HS-5 (cell line): ENCODE measurements around the gene TRMT10C.
"Not testable (repeated sequence)": the region's sequence is repeated elsewhere in the genome, so short reads cannot be mapped to it uniquely, and the experiment has no call there.

Experiments
- DNase-seq: peaks from one replicate; pipeline ENCODE4 v3.0.0-alpha.2; 2012; ENCODE audit warnings: low read depth

Gene TRMT10C

DNA sequence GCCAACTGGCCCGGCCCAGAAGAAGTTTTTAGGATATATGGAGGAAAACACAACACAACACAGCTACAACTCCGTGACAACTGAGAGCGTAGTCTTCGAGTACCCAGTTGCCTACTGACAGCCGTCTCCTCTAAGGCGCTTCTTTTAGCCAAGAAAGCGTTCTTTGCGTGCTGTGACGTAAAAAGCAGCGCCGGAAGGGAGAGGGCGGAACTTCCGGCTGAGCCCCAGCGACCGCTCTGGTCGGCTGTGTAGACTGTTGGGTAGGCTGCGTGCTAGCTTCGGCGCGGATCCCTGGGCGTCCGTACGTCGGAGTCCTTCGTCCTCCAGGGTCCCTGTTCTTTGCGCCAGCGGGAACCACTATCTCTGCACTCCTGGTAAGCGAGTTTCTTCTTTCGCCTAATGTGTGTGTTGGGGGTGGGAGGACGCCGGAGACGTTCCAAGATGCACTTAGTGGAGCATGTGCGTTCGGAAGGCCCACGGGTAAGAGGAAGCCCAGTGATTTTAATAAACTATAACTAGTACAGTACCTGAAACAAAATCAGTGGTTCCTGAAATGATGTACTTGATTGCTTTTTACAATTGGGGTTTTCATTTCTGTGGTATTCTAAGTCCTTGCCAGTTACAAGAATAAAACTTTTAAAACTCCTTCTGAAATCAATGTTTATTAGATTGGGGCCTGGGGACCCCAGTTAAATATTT is at the start of gene TRMT10C:
TSS of gene TRMT10C (plus strand) at position 239 of the 699 bp plus-strand sequence. CDS start 2,914 bp downstream, outside the sequence.
- DNase-seq, result peak; percentile 82

DNA sequence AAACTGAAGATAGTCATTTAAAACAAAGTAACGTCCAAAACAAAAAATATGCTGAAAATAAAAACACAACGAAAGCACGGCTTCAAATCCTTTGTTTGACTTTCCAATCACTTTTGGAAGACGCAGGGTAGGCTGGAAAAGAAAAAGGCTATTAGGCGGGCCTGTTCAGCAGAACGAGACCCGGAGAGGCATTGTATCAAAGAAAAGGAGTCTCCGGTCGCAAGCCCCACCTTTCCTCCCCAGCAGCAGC is 49.3 kb upstream of the TRMT10C start:
- no peak for DNase-seq

DNA sequence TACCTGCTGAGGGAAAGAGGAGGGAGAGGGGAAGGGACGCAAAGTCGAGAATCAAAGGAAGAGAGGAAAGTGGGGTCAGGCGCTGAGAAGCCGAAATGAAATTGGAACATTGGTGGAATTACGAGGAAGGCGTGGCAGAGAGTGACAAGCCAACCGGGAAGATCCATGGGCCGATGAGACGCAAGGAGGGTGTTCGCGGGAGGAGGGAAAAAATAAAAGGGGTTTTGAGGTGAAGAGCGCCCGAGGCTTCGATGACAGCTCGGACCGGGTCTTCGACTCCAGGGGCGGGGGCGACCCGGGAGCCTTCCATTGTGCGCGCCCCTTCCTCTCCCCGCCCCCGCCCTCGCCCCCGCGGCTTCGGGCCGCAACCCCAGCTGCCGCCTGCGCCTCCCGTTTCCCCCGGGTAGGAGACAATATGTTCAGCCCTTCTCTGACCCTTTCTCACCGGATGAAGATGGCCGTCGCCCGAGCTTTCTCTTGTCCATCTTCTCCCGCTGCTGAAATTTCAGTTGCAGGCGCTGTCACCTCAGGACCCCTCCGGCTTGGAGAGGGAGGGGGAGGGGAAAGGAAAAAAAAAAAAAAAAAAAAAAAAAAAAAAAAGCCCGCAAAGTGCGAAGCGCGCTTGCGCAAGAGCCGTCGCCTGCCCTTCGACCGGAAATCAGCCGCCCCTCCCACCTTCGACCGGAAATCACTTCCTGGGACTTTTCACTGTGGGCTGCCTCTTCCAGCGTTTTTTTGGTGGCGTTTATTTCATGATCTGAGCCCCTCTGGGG is 48.8 kb upstream of the TRMT10C start, which contains the start of gene SENP7:
TSS of gene SENP7 (minus strand) at position 567 of the 773 bp plus-strand sequence. CDS start at position 485, 82 bp downstream.
- DNase-seq, result peak; percentile 56

DNA sequence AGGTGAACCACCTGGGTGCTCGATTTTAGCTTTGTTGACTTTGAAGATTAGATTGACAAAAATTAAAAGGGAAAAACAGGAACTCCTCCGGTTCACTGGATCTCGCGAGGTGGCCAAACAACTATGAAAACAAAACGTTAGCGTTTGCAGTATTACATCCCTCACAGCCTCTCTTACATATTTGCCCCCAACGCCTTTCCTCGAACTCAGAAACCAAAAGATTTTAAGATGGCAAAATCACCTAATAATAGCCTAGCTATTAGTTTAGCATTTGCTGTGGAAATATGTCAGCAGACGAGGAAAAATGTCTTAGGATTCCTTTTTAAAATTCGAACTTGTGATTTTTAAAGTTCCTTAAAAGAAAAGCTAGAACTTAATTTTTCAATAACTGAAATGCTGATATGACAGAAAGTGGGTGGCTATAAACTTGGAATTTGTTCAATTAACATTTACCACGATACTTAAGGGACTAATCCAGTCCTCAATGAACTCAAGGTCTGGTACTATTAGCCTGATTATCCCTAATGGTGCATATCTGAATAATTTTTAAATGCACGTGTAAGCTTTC is 48.2 kb upstream of the TRMT10C start:
- DNase-seq, result no peak

DNA sequence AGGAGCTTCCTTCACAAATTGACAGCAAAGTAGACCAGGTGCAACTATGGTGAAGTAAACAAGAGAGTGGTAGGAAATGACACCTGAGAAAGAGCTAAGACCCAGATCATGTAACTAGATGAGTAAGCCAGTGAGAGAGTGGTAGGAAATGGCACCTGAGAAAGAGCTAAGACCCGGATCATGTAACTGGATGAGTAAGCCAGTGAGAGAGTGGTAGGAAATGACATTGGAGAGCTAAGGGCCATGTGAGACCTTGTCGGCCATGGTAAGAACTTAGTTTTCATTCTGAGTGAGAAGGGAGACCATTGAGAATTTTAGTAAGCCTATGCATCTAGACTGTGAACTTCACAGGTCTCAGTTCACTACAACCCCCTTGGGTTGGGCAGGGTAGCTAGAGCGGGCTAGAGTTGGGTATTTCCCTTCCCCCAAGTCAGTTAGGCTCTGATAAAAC is 43.2 kb upstream of the TRMT10C start:
- no peak for DNase-seq

DNA sequence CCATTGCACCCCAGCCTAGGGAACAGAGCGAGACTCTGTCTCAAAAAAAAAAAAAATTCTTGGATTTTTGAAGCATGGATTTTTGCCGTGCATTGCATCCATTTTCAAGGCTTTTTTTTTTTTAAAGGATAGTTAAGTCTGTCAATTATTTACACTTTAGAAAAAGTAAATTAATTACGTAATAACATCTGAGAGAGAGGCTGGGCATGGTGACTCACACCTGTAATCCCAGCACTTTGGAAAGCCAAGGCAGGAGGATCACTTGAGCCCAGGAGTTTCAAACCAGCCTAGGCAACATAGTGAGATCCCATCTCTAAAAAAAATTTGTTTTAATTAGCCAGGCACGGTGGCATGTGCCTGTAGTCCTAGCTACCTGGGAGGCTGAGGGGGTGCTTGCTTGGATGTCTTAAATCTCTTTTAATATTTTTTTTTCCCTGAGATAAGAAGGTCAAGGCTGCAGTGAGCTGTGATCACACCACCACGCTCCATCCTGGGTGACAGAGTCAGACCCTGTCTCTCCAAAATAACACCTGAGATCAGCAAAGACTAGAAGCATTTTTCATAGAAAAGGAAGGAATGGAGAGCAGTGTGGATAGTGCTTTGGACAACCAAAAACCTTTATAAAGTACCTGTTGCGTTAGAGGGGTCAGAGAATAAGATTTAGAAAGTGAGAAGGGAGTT is 41.8 kb upstream of the TRMT10C start:
- no peak for DNase-seq

DNA sequence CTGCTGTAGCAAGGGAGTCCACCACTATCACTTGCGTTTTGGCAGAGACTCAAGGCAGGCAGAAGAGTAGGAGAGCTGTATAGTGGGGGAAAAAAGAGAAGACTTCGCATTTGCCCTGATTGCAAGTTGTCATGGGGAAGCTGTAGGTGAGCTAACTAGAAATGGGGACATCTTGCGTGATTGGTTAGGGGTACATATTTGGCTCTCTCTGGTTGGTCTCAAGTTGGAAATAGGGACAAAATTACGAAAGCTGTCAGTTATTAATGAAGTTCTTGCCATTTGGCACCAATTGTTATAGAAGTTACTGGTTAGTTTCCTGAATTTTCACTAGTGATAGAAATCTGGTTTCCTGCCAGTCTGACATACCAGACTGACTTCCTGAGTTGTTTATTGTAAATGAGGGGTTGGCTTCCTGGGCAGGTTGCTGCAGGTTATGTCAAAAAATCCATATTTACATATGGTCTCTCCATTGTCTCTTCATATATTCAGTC is 40.4 kb upstream of the TRMT10C start:
- no peak for DNase-seq

DNA sequence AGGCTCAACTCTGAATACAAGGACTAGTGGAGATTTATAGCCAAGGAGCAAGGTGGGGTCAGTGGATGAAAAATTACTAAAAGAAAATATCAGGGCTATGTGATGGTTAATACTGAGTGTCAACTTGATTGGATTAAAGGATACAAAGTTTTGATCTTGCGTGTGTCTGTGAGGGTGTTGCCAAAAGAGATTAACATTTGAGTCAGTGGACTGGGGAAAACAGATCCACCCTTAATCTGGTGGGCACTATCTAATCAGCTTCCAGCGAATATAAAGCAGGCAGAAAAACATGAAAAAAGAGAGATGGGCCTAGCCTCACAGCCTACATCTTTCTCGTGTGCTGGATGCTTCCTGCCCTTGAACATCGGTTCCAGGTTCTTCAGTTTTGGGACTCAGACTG is 34.2 kb upstream of the TRMT10C start:
- DNase-seq, result no peak

DNA sequence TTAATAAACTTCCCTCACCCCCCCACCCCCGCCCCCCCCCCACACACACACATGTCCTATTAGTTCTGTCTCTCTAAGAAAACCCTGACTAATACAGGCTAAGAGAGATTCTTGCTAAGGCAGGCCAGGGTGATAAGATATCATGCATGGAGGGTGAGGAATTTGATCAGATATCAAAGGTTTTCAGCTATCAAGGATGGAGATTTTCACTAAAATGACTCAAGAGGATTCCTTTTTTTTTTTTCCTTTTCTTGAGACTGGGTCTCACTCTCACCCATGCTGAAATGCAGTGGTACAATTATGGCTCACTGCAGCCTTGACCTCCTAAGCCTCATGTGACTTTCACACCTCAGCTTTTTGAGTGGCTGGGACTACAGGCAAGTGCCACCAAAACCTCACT is 33.8 kb upstream of the TRMT10C start:
- no peak for DNase-seq

DNA sequence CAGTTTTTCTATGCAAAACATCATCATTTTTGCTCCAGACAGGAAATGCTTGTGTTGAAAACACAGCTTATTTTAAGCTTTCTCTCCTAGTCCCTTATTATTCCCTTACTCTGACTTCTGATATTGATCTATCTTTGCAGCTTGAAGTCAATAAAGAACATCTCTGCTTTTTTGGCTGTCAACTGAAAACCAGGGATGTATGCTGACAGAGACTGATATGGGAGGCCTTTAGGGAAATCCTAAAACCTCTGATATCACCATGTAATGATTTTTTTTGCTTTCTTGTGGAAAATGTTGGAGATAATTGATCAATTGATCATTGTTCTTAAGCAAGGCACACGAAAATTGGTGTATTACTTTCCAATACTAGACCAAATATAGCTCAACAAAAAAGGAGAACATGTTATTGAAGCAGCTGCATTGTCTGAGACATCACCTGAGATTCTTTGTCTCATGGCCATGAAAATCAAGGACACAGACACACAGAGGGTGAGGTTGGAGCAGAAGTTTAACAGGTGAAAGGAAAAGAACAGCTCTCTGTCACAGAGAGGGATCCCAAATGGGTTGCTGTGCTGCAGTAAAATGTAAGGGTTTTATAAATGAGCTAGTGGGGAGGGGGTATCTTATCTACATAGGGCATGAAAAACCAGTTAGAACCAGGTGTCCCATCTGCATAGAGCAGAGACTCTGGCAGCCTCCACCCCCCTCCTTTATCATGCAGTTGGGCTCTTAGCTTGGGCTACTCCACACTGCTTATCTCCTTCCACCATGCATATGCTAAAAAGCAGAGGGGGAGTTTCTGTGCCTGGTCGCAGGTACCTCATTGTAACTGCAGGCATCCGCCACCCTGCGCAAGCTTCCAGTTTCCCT is 31.6 kb upstream of the TRMT10C start:
- no peak for DNase-seq

DNA sequence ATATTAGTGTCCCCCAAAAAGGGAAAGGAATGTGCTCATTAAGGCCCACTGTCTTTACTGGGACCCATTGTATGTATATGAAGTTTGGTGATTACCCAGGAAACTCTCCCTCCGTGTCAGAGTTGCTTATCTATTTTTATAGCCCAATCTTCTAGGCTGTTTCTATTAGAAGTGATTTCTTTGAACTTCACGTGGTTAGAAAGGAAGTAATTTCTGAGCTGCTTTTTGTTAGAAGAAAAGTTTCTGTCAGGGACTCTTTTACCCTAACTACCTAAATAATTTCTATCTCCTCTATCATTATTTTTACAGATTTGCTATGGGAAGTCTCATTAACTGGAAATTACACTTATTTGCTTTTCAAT is 31.0 kb upstream of the TRMT10C start:
- DNase-seq, result no peak

DNA sequence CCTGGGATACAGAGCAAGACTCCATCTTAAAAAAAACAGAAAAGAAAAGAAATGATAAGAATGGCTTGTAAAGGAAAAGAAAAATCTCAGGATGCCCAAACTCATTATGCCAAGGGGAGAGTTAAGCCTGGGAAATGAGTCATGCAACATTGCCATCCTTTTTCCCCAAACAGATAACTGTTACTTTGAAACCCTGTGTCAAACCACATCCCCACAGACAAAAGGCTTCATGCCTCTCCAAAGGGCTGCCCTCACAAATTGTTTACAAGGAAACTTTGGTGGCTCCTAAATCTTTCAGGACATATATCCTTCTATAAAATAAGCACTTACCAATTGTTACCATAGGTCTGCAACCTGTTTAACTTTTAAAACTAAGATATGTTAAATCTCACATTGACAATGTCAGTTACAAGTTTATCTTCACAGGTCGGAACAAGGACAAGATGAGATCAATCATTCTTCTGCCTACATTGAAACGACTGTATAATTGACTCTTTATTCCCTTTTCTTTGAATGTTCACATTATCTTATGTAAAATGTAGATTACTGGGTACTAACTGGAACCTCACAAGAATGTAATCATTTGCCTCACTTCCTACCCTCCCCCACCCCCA is 30.1 kb upstream of the TRMT10C start:
- DNase-seq, result no peak

DNA sequence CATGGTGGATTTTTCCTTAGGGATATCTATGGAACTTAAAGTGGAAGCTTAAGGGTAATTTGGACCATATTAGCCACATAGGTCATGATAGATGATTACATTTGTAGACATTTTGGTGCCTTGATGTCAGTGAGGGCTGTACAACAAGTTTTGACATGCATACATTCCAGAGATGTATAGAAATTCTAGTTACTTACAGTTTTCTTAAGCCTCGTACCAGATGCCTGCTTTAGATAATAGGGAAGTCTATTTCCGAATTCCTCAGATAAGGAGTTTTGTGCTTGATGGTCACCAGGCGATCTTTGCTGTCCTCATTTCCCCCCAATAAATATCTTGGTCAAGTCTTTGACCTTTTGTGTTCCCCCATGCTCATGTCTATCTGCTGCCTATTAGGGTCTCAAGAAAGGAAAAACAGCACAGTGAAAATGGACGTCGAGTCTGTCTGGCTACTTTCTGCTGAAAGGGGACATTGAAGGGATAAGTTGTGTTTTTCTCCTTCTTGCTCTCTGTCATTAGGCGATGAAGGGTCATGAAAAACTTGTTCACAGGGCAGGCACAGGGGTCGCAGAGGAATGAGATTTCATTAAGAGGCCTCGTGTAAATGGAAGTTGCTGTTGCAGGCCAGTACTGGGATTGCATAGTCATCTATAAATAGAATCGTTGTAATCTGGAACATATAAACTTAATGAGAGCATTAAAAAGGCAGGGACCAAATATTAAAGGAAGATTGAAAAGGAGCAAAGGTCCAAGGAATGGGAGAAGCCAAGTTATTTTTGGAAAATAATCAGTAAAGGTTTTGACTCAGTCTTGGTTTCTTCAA is 28.7 kb upstream of the TRMT10C start:
- no peak for DNase-seq

DNA sequence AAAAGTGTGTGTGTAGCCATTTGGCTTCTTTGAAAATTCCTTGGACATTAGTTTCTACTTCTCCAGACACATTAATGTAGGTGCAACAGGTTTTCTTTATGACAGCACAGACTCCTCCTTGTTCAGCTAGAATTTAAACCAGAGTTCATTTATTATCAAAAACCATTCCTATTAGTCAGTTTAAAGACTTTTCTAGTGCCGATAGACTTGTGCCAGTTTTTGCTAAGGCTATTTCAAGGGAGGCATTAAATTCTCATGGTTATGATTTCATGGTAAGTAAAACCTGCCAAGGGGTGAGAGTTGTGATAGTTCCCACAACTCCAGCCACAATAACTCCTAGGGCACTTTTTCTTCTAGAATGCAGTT is 28.1 kb upstream of the TRMT10C start:
- DNase-seq, result no peak

DNA sequence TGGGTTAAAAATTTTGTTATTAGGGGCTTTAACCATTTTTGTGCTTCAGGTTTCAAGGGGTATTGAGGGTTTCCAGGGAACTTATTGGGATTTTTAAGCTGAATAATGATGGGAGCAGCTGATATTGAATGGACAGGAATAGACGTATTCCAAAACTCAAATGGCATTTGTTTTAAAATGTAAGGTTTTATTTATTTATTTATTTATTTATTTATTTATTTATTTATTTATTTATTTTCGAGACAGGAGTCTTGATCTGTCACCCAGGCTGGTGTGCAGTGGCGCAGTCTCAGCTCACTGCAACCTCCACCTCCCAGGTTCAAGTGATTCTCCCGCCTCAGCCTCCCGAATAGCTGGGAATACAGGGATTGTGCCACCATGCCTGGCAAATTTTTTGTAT is 26.4 kb upstream of the TRMT10C start:
- no peak for DNase-seq

DNA sequence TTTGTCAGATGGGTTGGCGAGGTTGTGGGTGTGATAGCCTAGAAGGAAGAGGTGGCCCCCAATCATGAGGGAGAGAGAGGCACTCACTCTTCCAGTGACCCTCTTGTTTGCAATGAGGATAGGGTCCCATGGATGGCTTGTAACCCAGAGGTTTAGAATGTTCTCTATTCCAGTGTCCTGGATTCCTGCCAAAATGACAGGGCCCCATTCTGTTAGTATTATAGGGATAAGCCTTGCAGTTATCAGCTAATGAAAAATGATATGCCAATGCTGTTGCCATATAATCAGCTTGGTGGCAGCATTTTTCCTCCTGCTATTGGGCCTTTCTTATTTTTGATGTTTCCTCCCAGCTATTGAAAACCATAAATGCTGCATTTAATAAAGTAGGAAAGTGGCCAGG is 25.4 kb upstream of the TRMT10C start:
- DNase-seq, result no peak

DNA sequence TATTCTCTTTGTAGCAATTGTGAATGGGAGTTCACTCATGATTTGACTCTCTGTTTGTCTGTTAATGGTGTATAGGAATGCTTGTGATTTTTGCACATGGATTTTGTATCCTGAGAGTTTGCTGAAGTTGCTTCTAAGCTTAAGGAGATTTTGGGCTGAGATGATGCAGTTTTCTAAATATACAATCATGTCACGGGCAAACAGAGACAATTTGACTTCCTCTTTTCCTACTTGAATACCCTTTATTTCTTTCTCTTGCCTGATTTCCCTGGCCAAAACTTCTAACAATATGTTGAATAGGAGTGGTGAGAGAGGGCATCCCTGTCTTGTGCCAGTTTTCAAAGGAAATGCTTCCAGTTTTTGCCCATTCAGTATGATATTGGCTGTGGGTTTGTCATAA is 24.7 kb upstream of the TRMT10C start:
- DNase-seq, result not testable (repeated sequence)

DNA sequence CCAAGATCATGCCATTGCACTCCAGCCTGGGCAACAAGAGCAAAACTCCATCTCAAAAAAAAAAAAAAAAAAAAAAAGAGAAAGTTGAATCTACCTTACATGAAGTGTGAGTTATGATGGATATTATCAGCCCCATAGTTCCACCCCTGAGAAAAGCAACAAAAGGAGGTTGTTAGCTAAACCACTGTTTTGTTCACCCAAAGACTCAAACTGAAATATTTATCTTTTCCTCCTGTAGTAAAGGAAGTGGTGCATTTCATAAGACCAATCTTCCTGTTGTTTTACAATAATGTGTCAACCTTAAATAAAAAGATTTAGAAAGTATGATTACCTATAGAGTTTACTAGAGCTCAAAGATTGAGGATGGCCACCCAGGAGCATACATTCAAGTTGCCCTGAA is 18.7 kb upstream of the TRMT10C start:
- DNase-seq, result no peak

DNA sequence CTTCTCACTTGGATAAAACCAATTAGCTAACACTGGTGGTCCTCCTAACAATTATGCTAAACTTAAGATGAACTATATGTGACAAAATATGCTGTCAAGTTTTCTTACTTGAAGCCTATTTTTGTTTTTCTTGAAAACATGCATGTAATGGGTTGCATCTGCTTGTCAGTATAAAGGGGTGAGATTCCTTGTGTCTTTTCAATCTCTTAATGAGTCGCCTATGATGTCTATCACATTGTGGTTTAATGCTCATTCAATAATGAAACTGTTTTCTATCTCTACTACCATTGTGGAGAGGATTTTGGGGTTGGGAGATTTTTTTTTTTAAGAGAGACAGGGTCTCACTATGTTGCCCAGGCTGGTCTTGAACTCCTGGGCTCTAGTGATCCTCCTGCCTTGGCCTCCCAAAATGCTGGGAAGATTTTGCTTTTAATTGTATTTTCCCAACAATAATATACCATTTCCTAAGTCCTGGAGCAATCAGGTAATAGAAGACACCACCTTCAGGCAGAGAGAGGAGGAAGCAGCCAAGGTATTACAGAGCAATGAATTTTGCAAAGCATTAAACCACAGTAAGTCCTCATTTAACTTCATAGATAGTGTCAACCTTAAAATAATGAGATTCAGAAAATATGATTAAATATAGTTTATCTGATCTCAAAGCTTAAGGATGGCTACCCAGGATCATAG is 17.4 kb upstream of the TRMT10C start:
- DNase-seq, result no peak
